LoVo (cell line): ENCODE results near the gene AMOTL2.
A peak's percentile ranks its signal among the peaks of the same experiment; 100 is the strongest.

Experiments used
- DNase-seq: peaks from one replicate; pipeline ENCODE4 v3.0.0-alpha.2; 2016; ENCODE audit warnings: low spot score

The AMOTL2 gene

GRCh38 chr3:134374105-134374790 lies at the start of gene AMOTL2:
AMOTL2 (minus strand) TSS chr3:134374447; CDS start chr3:134371433, 3,014 bp downstream.
- DNase-seq = peak; percentile 92

GRCh38 chr3:134423153-134423552 lies 48.9 kb upstream of the AMOTL2 start:
- no peak for DNase-seq

DNA sequence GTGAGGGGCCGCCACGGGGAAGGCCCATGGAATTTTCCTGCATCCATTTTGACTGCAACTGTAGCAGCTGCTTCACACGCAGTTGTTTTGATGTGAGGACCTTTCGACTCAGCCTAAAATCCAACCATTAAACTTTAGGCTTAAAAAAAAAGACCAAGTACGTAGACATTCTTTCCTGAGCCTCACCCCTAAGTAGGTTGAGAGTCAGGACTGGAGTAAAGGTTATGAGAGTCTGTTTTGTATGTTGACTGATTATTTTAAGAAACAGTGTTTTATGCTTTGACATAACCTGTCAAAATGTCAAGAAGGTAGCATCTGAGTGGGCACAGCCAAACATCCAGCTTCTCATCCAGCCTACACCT lies 45.7 kb upstream of the AMOTL2 start:
- peak; percentile 6 for DNase-seq

DNA sequence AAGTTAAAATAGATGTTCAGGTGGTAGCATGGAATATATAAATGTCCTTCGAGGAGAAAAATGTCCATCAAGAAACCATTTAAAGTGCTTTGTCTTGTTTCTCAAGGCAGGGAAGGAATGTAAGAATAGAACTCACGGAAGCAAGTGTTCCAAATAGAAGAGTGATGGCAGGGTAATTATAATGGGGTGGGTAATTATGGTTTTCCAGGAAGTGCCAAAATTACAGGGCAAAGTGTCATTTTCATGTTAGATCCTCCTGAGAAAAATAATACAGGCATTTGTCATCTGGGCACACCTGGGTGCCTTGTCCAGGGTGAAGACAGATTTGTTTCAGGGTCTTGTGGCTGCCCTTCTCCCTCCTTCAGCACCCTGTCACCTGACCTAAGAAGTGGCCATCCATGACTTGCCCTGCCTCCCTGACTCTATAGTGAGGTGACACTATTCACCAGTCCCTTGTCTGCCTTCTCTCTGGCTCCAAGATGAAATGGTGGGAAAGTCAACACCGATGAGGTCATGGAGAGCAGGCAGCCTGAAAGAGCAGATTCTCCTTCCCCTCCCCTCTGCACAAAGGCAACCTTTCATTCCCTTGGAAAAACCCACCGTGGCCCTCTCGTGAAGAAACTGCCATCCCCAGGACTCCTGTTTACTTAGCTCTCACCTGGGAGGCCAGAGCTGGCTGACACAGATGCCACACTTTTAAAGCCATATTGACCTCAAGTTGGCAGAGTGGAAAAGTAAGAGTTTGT lies 45.1 kb upstream of the AMOTL2 start:
- no peak for DNase-seq

GRCh38 chr3:134409041-134409440 lies 34.8 kb upstream of the AMOTL2 start:
- DNase-seq = no peak

DNA sequence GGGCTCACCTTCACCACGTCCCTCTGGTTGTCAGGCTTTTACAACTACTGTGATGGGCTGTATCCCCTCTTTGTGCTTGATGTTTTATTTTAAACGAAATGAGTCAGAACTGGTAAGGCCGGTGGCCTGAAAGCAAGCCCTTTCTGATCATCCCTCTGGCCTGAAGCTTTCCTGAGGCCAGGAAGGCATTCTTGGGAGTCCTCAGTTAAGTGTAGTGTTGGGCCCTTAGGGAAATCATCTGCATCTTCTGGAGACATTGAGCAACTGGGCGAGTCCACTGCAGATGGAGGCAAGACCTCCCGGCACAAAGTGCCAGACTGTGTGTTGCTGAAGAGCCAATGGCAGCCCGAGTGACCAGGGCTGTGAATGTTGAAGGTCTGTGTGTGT lies 33.0 kb upstream of the AMOTL2 start:
- DNase-seq = no peak

DNA sequence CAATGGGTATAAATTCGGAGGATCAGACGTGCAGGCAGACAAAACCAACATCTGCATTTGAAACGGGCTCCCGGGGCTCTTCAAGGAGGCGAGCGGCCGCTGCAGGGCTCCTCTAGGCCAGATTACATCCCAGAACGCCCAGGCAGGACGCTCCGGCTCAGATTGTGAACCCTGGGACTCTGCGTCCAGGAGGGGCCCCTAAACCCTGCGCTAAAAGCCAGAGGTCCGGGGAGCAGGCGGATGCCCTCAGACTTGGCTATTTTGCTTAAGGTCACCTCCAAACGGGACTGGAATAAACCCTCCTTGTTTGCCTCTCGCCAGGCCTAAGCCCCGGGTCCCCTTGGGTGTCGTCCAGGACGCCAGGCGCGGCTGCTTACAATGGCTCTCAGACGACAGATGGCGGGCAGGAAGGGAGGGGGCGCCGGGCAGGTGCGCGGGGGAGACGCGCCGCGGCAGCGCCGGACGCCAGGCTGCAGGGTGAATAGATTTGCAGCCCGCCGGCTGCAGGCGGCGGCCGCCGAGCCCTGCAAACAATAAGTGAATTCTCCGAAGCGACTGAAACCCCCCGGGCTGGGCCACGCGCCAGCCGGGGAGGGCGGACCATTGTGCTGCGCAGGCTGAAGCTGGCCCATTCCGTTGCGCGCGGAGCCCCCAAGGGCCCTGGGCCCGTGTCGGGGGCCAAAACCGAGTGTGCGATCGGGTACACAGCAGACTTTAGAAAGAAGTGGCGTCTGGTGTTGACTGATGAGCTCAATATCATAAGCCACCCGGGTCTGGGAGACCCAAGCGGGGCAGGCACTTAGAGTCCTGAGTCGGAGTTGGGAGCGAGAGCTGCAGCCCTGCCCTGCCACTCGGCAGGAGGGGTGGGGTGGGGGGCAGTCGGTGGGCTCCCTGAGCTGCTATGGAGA lies 32.3 kb upstream of the AMOTL2 start:
- DNase-seq = no peak

- no peak for DNase-seq
These were observed 30.2 kb upstream of the AMOTL2 start for GRCh38 chr3:134404366-134404885.

GRCh38 chr3:134397755-134398154 lies 23.5 kb upstream of the AMOTL2 start:
- no peak for DNase-seq

DNA sequence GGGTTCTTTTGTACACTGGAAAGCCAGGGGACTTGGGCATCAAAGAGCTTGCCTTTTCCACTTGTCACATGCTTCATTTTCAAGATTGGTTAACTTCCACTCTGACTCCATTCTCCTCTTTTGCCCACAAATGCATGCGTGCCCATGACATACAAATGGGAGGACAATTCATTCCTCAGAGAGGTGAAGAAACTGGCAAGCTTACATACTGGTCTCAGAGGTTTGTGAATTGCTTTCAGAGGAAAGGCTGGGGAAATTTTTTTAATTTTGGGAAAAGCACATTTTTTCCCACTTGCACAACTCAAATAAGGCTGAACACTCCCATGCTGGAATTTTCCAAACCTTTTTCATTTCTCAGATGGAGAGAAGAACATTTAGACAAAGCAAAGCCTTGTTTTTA lies 20.9 kb upstream of the AMOTL2 start:
- no peak for DNase-seq

GRCh38 chr3:134394380-134394779 lies 20.1 kb upstream of the AMOTL2 start:
- no peak for DNase-seq

DNA sequence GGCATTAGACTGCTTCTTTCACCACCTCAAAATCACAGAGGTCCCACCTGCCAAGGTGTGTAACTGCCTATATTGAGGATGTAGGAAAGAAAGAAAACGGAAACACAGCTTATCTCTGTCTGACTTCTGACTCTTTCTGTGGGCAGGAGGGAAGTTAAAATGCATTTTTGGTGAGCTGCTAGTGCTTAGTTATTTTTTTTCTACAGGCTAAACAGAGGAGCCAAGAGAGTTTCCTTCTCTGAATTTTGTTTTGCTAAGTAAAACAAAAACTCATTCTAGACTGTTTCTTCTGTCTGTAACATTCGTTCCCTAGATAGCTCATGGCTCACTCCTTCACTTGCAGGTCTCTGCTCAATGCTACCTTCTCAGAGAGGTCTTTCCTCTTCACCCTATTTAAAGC lies 18.8 kb upstream of the AMOTL2 start:
- DNase-seq = no peak

- DNase-seq = no peak
These were observed 18.2 kb upstream of the AMOTL2 start for GRCh38 chr3:134392336-134392983.

DNA sequence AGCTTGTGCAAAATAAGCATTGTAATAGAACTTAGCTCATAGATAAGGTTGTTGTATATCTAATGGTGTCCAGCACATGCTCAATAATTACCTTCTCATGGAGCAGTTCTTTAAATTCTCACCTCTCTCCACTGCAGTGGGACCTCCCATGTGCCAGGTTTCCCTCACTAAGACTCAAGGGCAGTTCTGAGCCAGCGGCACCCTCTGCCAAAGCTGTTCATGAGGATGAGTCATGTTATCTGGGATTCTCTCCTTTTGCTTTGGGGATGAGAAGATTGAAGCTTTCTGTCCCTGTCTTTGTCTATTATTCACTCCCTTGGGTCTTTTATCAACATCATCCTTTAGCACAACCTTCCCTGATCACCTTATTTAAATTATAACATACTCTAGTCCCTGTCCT lies 15.6 kb upstream of the AMOTL2 start:
- no peak for DNase-seq

- no peak for DNase-seq
These were observed 14.7 kb upstream of the AMOTL2 start for GRCh38 chr3:134388788-134389485.

GRCh38 chr3:134388292-134388691 lies 14.0 kb upstream of the AMOTL2 start:
- DNase-seq = no peak

GRCh38 chr3:134387293-134387692 lies 13.0 kb upstream of the AMOTL2 start:
- DNase-seq = no peak

GRCh38 chr3:134384963-134385362 lies 10.7 kb upstream of the AMOTL2 start:
- no peak for DNase-seq

- DNase-seq = peak; percentile 78
These were observed 7.7 kb upstream of the AMOTL2 start for GRCh38 chr3:134381831-134382442.

DNA sequence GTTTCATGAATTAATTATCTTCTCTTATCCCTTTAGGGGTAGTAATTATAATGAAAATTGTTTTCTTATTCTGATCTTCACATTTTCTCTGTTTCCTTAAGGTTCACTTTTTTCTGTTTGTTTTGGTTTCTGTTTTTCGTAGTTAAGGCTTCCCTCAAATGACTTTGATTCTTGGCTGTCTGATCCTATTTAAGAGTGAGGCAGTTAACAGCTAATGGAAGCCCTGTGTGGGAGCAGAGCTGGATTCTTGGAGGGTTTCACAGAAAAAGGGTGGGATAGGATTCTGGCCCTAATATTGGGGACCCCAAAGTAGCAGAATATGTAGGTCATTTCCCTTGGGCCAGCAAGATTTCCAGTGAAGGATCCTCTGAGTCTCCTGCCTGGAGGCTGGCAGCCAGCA lies 6.8 kb upstream of the AMOTL2 start:
- no peak for DNase-seq

- DNase-seq = no peak
These were observed 6.0 kb upstream of the AMOTL2 start for GRCh38 chr3:134380249-134380648.
